Liver (tissue), 9 donors: ENCODE data around the gene TXK. TPM values are rescaled to one million over a fixed set of nuclear protein-coding genes. Genes with fewer than 3 reads are reported as not detected.

Source experiments
- DNase-seq: peaks from one replicate; pipeline ENCODE4 v3.0.0-alpha.2; 2017; ENCODE audit warnings: low spot score
- H3K27ac ChIP-seq, 2 donors: one replicate each; pipeline ENCODE4 v1.7.0; 2013; ENCODE audit warnings: inconsistent platforms in 2 of 2, low read length in 2 of 2, control low read depth in 1 of 2, low read depth in 1 of 2, mild to moderate bottlenecking in 1 of 2
- H3K27me3 ChIP-seq, 4 donors: one replicate each; pipeline versions ENCODE4 v1.6.1 to v1.7.0; 2013; ENCODE audit warnings: low read length in 3 of 4, inconsistent platforms in 1 of 4, mild to moderate bottlenecking in 1 of 4, moderate library complexity in 1 of 4; ENCODE audit not compliant: control insufficient read depth in 4 of 4, insufficient read depth in 4 of 4
- H3K36me3 ChIP-seq, 4 donors: one replicate each; pipeline versions ENCODE4 v1.6.1 to v1.7.0; 2013; ENCODE audit warnings: low read length in 3 of 4, mild to moderate bottlenecking in 3 of 4, low read depth in 1 of 4, moderate library complexity in 1 of 4; ENCODE audit not compliant: control insufficient read depth in 4 of 4, insufficient read depth in 3 of 4
- H3K4me1 ChIP-seq, 4 donors: one replicate each; pipeline versions ENCODE4 v1.6.1 to v1.7.0; 2013; ENCODE audit warnings: low read length in 3 of 4, mild to moderate bottlenecking in 3 of 4, moderate library complexity in 1 of 4; ENCODE audit not compliant: control insufficient read depth in 4 of 4, insufficient read depth in 4 of 4
- H3K4me3 ChIP-seq, 3 donors: one replicate each; pipeline versions ENCODE4 v1.6.1 to v1.7.0; 2013; ENCODE audit warnings: low read length in 3 of 3, control low read depth in 1 of 3, low read depth in 1 of 3, mild to moderate bottlenecking in 1 of 3
- H3K9ac ChIP-seq, 2 donors: one replicate each; pipeline ENCODE4 v1.7.0; 2013; ENCODE audit warnings: low read length in 2 of 2, mild to moderate bottlenecking in 2 of 2, moderate library complexity in 2 of 2, control low read depth in 1 of 2, low read depth in 1 of 2
- H3K9me3 ChIP-seq, 4 donors: one replicate each; pipeline versions ENCODE4 v1.6.1 to v1.7.0; 2013; ENCODE audit warnings: low read length in 3 of 4; ENCODE audit not compliant: control insufficient read depth in 4 of 4
- HNF4A ChIP-seq, 2 donors: conservative IDR thresholded peaks; 2 replicates each; pipeline ENCODE4 v1.6.1; 2016; ENCODE audit warnings: antibody characterized with exemption in 2 of 2, mild to moderate bottlenecking in 2 of 2
- JUND ChIP-seq, 2 donors: IDR thresholded peaks; 2 replicates each; pipeline ENCODE4 v1.6.1; 2016; ENCODE audit warnings: antibody characterized with exemption in 2 of 2
- RAD21 ChIP-seq, 2 donors: IDR thresholded peaks; 2 replicates each; pipeline ENCODE4 v1.6.1; 2016; ENCODE audit warnings: antibody characterized with exemption in 2 of 2, mild to moderate bottlenecking in 2 of 2
- RXRA ChIP-seq, 2 donors: IDR thresholded peaks; 2 replicates each; pipeline ENCODE4 v1.6.1; 2017 to 2018; ENCODE audit warnings: antibody characterized with exemption in 2 of 2, mild to moderate bottlenecking in 1 of 2
- SP1 ChIP-seq: IDR thresholded peaks from 2 replicates; pipeline ENCODE4 v1.6.1; 2018; ENCODE audit warnings: antibody characterized with exemption, mild to moderate bottlenecking
- TAF1 ChIP-seq: conservative IDR thresholded peaks from 2 replicates; pipeline ENCODE4 v1.6.1; 2016; ENCODE audit warnings: antibody characterized with exemption, mild to moderate bottlenecking
- WGBS: extraction: QIAGEN DNeasy Blood & Tissue Kit; methylation state at CpG from one replicate; pipeline ENCODE4 v1.1.7; 2013; 5-methylcytosine and 5-hydroxymethylcytosine counted together
- polyA plus RNA-seq, 2 donors: library from polyadenylated mRNA; stranded (reverse) in 1 of 2; unstranded in 1 of 2; fragments of 200-250 nt in 1 of 2; fragments of >200 nt in 1 of 2; fragmentation: Nextera tagmentation in 1 of 2; extraction: Ambion mirVana in 1 of 2; gene quantifications; one replicate each; pipeline versions ENCODE4 v1.2.1 to v1.2.3, GENCODE V29; 2013 to 2015
- total RNA-seq, 2 donors: library from RNA; depleted of rRNA; stranded (reverse); fragments of >200 nt; gene quantifications; one replicate each; pipeline ENCODE4 v1.2.3, GENCODE V29; 2014
- TF ChIP-seq, protein P1 (sequence below): IDR thresholded peaks from 2 replicates; pipeline ENCODE4 v1.6.1; 2016; ENCODE audit warnings: antibody characterized with exemption
- TF ChIP-seq, protein P2 (sequence below): fragments of 150-350 bp; IDR thresholded peaks from 2 replicates; pipeline ENCODE4 v1.5.1; 2017; ENCODE audit warnings: improper control_type of control experiment, low read depth, low read length; ENCODE audit not compliant: missing input control
- donor health status: healthy.
- donor health status: healthy.
- donor health status: healthy.
- donor health status: healthy.
- donor health status: healthy.

The TXK gene
- total and polyA plus RNA-seq, 4 donors: 0.43 to 4.9 (median 1.4) TPM

DNA sequence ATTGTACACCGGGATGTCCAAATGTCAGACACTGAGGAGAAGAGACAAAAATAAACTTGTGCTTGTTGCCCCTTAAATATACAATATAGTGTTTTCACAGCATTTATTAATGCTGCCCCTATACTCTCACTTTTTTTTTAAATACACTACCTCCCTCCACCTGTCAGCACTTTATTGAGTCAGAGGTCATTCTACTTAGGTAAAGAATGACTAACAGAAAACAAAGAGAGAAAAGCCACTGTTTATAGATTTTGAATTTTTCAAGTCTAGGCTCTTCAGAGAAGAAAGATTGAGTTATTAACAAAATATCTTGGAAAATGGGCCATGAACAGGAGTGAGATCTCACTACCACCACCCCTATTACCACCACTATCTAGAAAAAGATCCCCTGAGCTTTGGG lies 59.4 kb downstream of the TXK start:
- Histone ChIP-seq H3K36me3 (no peaks in the 10 kb centered on the region), H3K27me3 (no peaks in the 10 kb centered on the region), H3K9ac (no peak overlapping the region), H3K9me3 (no peaks in the 10 kb centered on the region), H3K27ac (no peak overlapping the region), H3K4me3 (no peak overlapping the region), H3K4me1 (no peaks in the 10 kb centered on the region)
- no peak for DNase-seq
- TF ChIP-seq HNF4A (conservative IDR thresholded peaks at IDR 0.05): no peak
- TF ChIP-seq, protein P1, sequence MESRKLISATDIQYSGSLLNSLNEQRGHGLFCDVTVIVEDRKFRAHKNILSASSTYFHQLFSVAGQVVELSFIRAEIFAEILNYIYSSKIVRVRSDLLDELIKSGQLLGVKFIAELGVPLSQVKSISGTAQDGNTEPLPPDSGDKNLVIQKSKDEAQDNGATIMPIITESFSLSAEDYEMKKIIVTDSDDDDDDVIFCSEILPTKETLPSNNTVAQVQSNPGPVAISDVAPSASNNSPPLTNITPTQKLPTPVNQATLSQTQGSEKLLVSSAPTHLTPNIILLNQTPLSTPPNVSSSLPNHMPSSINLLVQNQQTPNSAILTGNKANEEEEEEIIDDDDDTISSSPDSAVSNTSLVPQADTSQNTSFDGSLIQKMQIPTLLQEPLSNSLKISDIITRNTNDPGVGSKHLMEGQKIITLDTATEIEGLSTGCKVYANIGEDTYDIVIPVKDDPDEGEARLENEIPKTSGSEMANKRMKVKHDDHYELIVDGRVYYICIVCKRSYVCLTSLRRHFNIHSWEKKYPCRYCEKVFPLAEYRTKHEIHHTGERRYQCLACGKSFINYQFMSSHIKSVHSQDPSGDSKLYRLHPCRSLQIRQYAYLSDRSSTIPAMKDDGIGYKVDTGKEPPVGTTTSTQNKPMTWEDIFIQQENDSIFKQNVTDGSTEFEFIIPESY: no peak
- no peak for TF ChIP-seq JUND (IDR thresholded peaks at IDR 0.05)
- WGBS: 91% methylated on average over 1 of the region's 1 CpG

DNA sequence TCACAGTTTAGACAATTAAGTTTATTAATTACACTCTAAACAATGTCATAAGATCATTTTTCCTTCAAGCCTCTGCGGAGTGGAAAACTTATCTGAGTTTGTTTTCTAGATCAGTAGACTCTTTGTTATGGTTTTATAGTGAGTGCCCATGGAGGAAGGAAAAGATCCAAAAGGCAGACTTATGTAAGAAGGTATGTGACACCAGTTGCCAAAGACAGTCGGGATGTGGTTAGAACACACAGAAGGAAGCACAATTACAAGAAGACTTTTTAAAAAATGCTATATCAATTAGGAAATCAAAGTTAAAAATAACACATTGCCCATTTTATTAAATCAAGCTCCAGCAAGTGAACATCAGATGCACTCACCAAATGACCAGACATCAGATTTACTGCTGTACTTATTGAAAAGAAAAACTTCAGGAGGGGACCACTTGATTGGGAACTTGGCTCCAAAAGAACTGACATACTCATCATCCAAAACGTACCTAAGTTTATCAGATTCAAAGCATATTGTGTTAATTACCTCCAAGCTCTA lies 60.4 kb downstream of the TXK start:
- TF ChIP-seq TAF1: no peak
- H3K9me3 ChIP-seq: no peaks in the 10 kb centered on the region
- no peak overlapping the region for H3K4me3 ChIP-seq
- no peaks in the 10 kb centered on the region for H3K4me1 ChIP-seq
- H3K27ac ChIP-seq: no peak overlapping the region
- no peak overlapping the region for H3K9ac ChIP-seq
- H3K27me3 ChIP-seq: no peaks in the 10 kb centered on the region
- WGBS: 82% methylated on average over 3 of the region's 3 CpGs
- no peak for DNase-seq
- H3K36me3 ChIP-seq: no peaks in the 10 kb centered on the region

DNA sequence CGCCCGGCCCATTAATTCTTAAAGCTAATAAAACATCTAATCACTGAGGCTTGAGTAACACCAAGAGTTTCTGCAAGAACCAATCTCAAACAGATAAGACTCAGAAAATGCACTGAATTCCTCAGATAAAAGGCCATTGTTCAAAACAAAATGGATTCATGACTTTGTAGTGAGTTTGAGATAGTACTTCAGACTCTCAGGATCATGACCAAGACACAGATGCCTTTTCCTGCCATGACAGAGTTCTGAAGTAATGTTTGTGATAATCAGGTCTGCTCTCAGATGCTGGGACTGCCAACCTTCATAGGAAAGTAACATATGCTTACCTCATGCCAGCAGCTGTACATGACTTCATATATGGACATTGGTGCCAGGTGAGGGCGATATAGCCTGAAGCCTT lies 62.9 kb downstream of the TXK start:
- no peak for DNase-seq

DNA sequence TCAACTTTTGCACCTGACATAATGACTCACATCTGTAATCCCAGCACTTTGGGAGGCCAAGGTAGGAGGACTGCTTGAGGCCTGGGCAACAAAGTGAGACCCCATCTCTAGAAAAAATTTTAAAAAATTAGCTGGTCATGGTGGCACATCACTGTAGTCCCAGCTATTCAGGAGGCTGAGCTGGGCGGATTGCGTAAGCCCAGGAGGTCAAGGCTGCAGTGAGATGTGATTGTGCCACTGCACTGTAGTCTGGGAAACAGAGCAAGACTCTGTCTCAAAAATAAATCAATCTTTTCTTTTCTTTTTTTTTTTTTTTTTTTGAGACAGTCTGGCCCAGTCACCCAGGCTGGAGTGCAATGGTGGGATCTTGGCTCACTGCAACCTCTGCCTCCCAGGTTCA lies 65.0 kb downstream of the TXK start:
- no peak for DNase-seq
- TF ChIP-seq HNF4A (conservative IDR thresholded peaks at IDR 0.05) (peak in 1 of 2 donors; percentile 8), RAD21 (IDR thresholded peaks at IDR 0.05) (no peak), SP1 (no peak)
- TF ChIP-seq, protein P2, sequence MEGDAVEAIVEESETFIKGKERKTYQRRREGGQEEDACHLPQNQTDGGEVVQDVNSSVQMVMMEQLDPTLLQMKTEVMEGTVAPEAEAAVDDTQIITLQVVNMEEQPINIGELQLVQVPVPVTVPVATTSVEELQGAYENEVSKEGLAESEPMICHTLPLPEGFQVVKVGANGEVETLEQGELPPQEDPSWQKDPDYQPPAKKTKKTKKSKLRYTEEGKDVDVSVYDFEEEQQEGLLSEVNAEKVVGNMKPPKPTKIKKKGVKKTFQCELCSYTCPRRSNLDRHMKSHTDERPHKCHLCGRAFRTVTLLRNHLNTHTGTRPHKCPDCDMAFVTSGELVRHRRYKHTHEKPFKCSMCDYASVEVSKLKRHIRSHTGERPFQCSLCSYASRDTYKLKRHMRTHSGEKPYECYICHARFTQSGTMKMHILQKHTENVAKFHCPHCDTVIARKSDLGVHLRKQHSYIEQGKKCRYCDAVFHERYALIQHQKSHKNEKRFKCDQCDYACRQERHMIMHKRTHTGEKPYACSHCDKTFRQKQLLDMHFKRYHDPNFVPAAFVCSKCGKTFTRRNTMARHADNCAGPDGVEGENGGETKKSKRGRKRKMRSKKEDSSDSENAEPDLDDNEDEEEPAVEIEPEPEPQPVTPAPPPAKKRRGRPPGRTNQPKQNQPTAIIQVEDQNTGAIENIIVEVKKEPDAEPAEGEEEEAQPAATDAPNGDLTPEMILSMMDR: no peak

More for the DNA sequence above, 62.9 kb downstream of the TXK start:
- Histone ChIP-seq H3K9me3 (no peaks in the 10 kb centered on the region), H3K27me3 (no peaks in the 10 kb centered on the region), H3K9ac (no peak overlapping the region), H3K4me3 (no peak overlapping the region), H3K27ac (no peak overlapping the region), H3K36me3 (no peaks in the 10 kb centered on the region), H3K4me1 (no peaks in the 10 kb centered on the region)
- 93% methylated on average over 3 of the region's 3 CpGs for WGBS
- TF ChIP-seq RXRA (IDR thresholded peaks at IDR 0.05): no peak

More for the DNA sequence above, 65.0 kb downstream of the TXK start:
- WGBS: 35% methylated on average over 2 of the region's 2 CpGs
- Histone ChIP-seq H3K27me3 (no peaks in the 10 kb centered on the region), H3K27ac (no peak overlapping the region), H3K9me3 (no peaks in the 10 kb centered on the region), H3K4me3 (no peak overlapping the region), H3K36me3 (no peaks in the 10 kb centered on the region), H3K9ac (no peak overlapping the region), H3K4me1 (no peaks in the 10 kb centered on the region)
